DND-41 (cell line): ENCODE results near the gene LRRC14B.
"Not testable (repeated sequence)": the region's sequence is repeated elsewhere in the genome, so short reads cannot be mapped to it uniquely, and the experiment has no call there.

Experiments used
- ATAC-seq: fragments of 200-7000 bp; cut with Tn5 transposase; 3 replicates; pipeline ENCODE4 v1.9.1; 2021; ENCODE audit warnings: low read depth; ENCODE audit not compliant: insufficient read depth
- DNase-seq: peaks from one replicate; pipeline ENCODE4 v3.0.0-alpha.2; 2020
- H2AFZ ChIP-seq: 2 replicates; pipeline ENCODE4 v1.6.0; 2012; ENCODE audit warnings: low read depth, low read length
- H3K27ac ChIP-seq: 2 replicates; pipeline ENCODE4 v1.5.1; 2012; ENCODE audit warnings: low read length, inconsistent platforms
- H3K27me3 ChIP-seq: fragments of 200-600 bp; sonication (generic); 2 replicates; pipeline ENCODE4 v1.6.0; 2012; ENCODE audit warnings: low read length, mild to moderate bottlenecking, inconsistent platforms; ENCODE audit not compliant: insufficient read depth, poor library complexity
- H3K36me3 ChIP-seq: 2 replicates; pipeline ENCODE4 v1.5.1; 2012; ENCODE audit warnings: low read length, inconsistent platforms; ENCODE audit not compliant: insufficient read depth
- H3K4me1 ChIP-seq: 2 replicates; pipeline ENCODE4 v1.5.1; 2012; ENCODE audit warnings: mild to moderate bottlenecking, low read length; ENCODE audit not compliant: insufficient read depth
- H3K4me2 ChIP-seq: 2 replicates; pipeline ENCODE4 v1.6.0; 2012; ENCODE audit warnings: mild to moderate bottlenecking, moderate library complexity, low read length, inconsistent platforms; ENCODE audit not compliant: insufficient read depth
- H3K4me3 ChIP-seq, 2 experiments: fragments of 200-600 bp in 1 of 2; shearing (Covaris generic) in 1 of 2; 2 replicates each; pipeline ENCODE4 v1.5.1; 2012 to 2016; ENCODE audit warnings: inconsistent platforms in 2 of 2, low read length in 2 of 2, mild to moderate bottlenecking in 2 of 2, low read depth in 1 of 2, moderate library complexity in 1 of 2
- H3K79me2 ChIP-seq: 2 replicates; pipeline ENCODE4 v1.6.0; 2012; ENCODE audit warnings: low read length, inconsistent platforms; ENCODE audit not compliant: insufficient read depth
- H3K9ac ChIP-seq: 2 replicates; pipeline ENCODE4 v1.6.0; 2012; ENCODE audit warnings: low read depth, mild to moderate bottlenecking, inconsistent platforms, low read length, moderate library complexity
- H3K9me3 ChIP-seq: 2 replicates; pipeline ENCODE4 v1.5.1; 2012; ENCODE audit warnings: low read length, moderate library complexity, mild to moderate bottlenecking, inconsistent platforms; ENCODE audit not compliant: insufficient read depth, severe bottlenecking
- H4K20me1 ChIP-seq: 2 replicates; pipeline ENCODE4 v1.6.0; 2012; ENCODE audit warnings: low read length; ENCODE audit not compliant: insufficient read depth
- CTCF ChIP-seq: IDR thresholded peaks from 2 replicates; pipeline ENCODE4 v1.5.1; 2012; ENCODE audit warnings: borderline replicate concordance, low read length, moderate library complexity, mild to moderate bottlenecking; ENCODE audit not compliant: poor library complexity, severe bottlenecking; ENCODE audit errors: extremely low read depth
- EZH2 ChIP-seq: IDR thresholded peaks from 3 replicates; pipeline ENCODE4 v1.6.1; 2012; ENCODE audit warnings: borderline replicate concordance, low read depth, mild to moderate bottlenecking, moderate library complexity, low read length, inconsistent platforms; ENCODE audit not compliant: severe bottlenecking

LRRC14B gene

GRCh38 chr5:217494-218456, 26.5 kb downstream of the LRRC14B start, which contains the start of the genes CCDC127 and SDHA:
Gene CCDC127, minus strand, starts transcription at chr5:218153. Its CDS starts 1,304 bp downstream, at chr5:216849.
Gene SDHA, plus strand, starts transcription at chr5:218320. Its CDS starts 36 bp downstream, at chr5:218356.
- peak within 1 kb of the TSS; percentile 85 for H3K27ac ChIP-seq
- H3K27me3 ChIP-seq, H3K9me3 ChIP-seq: not testable (repeated sequence)
- H3K36me3 ChIP-seq = peaks cover 19% of the 10 kb centered on the region
- DNase-seq (peak; percentile 97), ATAC-seq (peak; percentile 87)
- H4K20me1 ChIP-seq = peaks cover 32% of the 10 kb centered on the region
- peak within 1 kb of the TSS; percentile 88 to 93 for H3K4me3 ChIP-seq
- H3K9ac ChIP-seq = peak within 1 kb of the TSS; percentile 94
- peaks cover 84% of the 10 kb centered on the region for H3K79me2 ChIP-seq
- H2AFZ ChIP-seq = peak within 1 kb of the TSS; percentile 89
- peak within 1 kb of the TSS; percentile 73 for H3K4me2 ChIP-seq
- TF ChIP-seq CTCF = peak; percentile 66
- H3K4me1 ChIP-seq = peaks cover 38% of the 10 kb centered on the region

- peak overlapping the region; percentile 94 for H3K9ac ChIP-seq
- H3K27ac ChIP-seq = peak overlapping the region; percentile 30
- peaks cover 19% of the 10 kb centered on the region for H3K36me3 ChIP-seq
- H4K20me1 ChIP-seq = peaks cover 34% of the 10 kb centered on the region
- H3K4me2 ChIP-seq = peak overlapping the region; percentile 73
- peaks cover 84% of the 10 kb centered on the region for H3K79me2 ChIP-seq
- peaks cover 38% of the 10 kb centered on the region for H3K4me1 ChIP-seq
- H2AFZ ChIP-seq = peak overlapping the region; percentile 68
- peak overlapping the region; percentile 88 to 93 for H3K4me3 ChIP-seq
- no peak for TF ChIP-seq EZH2
- peak; percentile 5 for TF ChIP-seq CTCF
- no peaks in the 10 kb centered on the region for H3K27me3 ChIP-seq
- DNase-seq (peak; percentile 23), ATAC-seq (peak; percentile 41)
- no peaks in the 10 kb centered on the region for H3K9me3 ChIP-seq
These were observed 27.4 kb downstream of the LRRC14B start for GRCh38 chr5:218457-219291.

GRCh38 chr5:219460-219863, 28.2 kb downstream of the LRRC14B start:
- no peaks in the 10 kb centered on the region for H3K9me3 ChIP-seq
- peaks cover 21% of the 10 kb centered on the region for H3K36me3 ChIP-seq
- DNase-seq = peak; percentile 45
- H3K27ac ChIP-seq = peak overlapping the region; percentile 30
- peak overlapping the region; percentile 94 for H3K9ac ChIP-seq
- H3K4me1 ChIP-seq = peaks cover 36% of the 10 kb centered on the region
- TF ChIP-seq CTCF (no peak), EZH2 (no peak)
- H4K20me1 ChIP-seq = peaks cover 42% of the 10 kb centered on the region
- peak overlapping the region; percentile 73 for H3K4me2 ChIP-seq
- no peaks in the 10 kb centered on the region for H3K27me3 ChIP-seq
- no peak overlapping the region for H2AFZ ChIP-seq
- peaks cover 84% of the 10 kb centered on the region for H3K79me2 ChIP-seq
- peak; percentile 52 for ATAC-seq
- peak overlapping the region; percentile 88 to 93 for H3K4me3 ChIP-seq
